ENCODE data around the gene NAV1. TPM values are rescaled to one million over a fixed set of nuclear protein-coding genes. Genes with fewer than 3 reads are reported as not detected.

The NAV1 gene
- total RNA-seq, 4 donors from 2014 or later, result 13.3 to 29.7 (median 24.1) TPM

DNA sequence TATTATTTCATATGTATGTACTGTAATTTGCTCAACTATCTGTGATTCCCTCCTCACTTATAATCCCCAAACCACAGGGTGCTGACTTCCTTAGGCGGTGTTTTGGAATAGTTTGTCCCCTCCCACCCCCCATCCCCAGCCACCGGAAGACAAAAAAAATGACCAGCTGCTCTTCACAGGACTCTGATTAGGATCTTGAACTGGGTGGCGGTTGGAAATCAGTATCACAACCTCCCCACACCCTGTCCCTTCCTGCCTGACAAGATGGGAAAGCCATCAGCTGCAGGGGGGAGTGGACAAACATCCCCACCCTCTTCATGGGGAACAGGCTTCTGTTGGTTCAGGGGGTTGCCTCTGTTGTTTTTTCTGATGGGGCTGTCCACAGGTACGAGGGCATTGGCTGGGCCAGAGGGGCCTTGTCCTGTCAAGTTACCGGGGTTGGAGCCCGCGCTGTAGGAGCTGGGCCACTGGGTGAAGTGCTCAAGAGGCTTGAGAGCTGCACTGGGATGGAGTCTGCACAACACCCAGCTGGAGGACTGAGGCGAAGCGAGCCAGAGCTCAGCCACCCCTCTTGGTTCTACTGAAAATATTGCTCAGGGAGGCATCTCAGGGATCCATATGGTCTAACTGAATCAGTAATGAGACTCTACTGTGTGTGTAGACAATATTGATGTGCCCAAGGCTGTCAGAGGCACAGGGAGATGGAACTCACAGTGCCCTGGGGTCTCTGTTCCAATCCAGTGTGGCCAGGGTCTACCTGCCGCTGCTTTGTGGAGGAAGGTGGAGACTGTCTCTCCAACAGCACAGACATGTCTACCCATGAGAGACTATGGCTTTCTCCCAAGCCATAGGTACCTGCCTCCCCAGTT is 28.2 kb downstream of the NAV1 start:
- intact Hi-C loops (cut with DNase I), result no loop called here
- H3K4me1 ChIP-seq, result peaks cover 0 to 19% of the 10 kb centered on the region in 2 donors
- H3K27me3 ChIP-seq, result no peaks in the 10 kb centered on the region
- TF ChIP-seq CTCF (IDR thresholded peaks at IDR 0.05) (no peak), POLR2A (IDR thresholded peaks at IDR 0.05) (no peak)
- no peaks in the 10 kb centered on the region for H3K36me3 ChIP-seq
- no peak overlapping the region for H3K27ac ChIP-seq
- no peak for DNase-seq
- 82 to 84% methylated on average over 9 to 10 of the region's 10 CpGs for WGBS, 2 donors
- H3K9me3 ChIP-seq, result no peaks in the 10 kb centered on the region
- H3K4me3 ChIP-seq (replicated peaks in 1 of 3), result no peak overlapping the region

- Histone ChIP-seq H3K27ac (no peak overlapping the region), H3K27me3 (no peaks in the 10 kb centered on the region), H3K4me3 (replicated peaks in 1 of 3) (no peak overlapping the region), H3K36me3 (no peaks in the 10 kb centered on the region), H3K9me3 (no peaks in the 10 kb centered on the region), H3K4me1 (peaks cover 0 to 10% of the 10 kb centered on the region in 2 donors)
- TF ChIP-seq CTCF (IDR thresholded peaks at IDR 0.05), result no peak
- TF ChIP-seq POLR2A (IDR thresholded peaks at IDR 0.05), result no peak
- no peak for DNase-seq
- intact Hi-C loops (cut with DNase I), result no loop called here
- WGBS, 2 donors, result 83 to 89% methylated on average over 6 of the region's 6 CpGs
Observed at GRCh38 chr1:201568265-201568664, 29.3 kb downstream of the NAV1 start.

GRCh38 chr1:201568859-201569294 is 29.9 kb downstream of the NAV1 start:
- no peaks in the 10 kb centered on the region for H3K9me3 ChIP-seq
- H3K27me3 ChIP-seq, result no peaks in the 10 kb centered on the region
- DNase-seq, result no peak
- H3K4me1 ChIP-seq, result peaks cover 0 to 15% of the 10 kb centered on the region in 2 donors
- H3K27ac ChIP-seq, result no peak overlapping the region
- intact Hi-C loops (cut with DNase I), result no loop called here
- TF ChIP-seq POLR2A (IDR thresholded peaks at IDR 0.05) (no peak), CTCF (IDR thresholded peaks at IDR 0.05) (no peak)
- no peak overlapping the region for H3K4me3 ChIP-seq (replicated peaks in 1 of 3)
- WGBS, 2 donors, result 82 to 94% methylated on average over 3 to 4 of the region's 4 CpGs
- no peaks in the 10 kb centered on the region for H3K36me3 ChIP-seq

DNA sequence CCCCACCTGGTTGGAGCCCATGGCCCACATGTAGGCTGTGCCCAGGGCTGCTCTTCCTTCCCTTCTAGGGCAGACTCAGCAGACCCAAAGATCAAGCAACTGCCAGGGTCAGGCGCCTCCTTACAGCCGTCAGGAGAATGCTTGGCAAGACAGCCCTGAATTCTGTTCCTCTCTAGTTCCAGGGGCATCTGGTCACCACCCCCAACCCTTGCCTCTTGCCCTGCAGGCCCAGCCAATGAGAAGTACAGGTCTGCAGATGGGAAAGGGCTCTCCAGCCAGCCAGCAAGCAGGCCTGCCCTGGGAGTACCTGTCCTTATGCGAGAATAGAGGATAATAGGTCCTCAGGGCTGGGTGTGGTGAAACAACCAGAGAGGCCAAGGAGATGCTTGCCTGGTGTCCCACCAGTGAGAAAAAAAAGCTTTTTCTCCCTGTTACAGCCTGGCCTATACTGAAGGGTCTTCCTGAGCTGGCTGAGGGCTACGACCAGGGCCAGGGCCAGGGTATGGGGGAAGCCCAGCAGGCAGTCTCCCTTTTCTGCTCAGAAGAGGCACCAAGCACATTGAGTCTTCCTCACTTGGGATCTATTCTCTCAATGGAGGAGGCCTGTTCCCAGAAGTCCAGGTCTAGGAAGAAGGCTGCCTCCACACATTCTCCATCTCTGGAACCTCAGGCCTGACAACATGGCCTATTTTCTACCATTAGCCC is 31.4 kb downstream of the NAV1 start:
- peaks cover 0 to 23% of the 10 kb centered on the region in 2 donors for H3K4me1 ChIP-seq
- intact Hi-C loops (cut with DNase I), result no loop called here
- H3K9me3 ChIP-seq, result no peaks in the 10 kb centered on the region
- no peak for TF ChIP-seq CTCF (IDR thresholded peaks at IDR 0.05)
- no peak for TF ChIP-seq POLR2A (IDR thresholded peaks at IDR 0.05)
- H3K27me3 ChIP-seq, result no peaks in the 10 kb centered on the region
- DNase-seq, result no peak
- no peak overlapping the region for H3K4me3 ChIP-seq (replicated peaks in 1 of 3)
- no peaks in the 10 kb centered on the region for H3K36me3 ChIP-seq
- WGBS, 2 donors, result 88 to 93% methylated on average over 4 of the region's 4 CpGs
- H3K27ac ChIP-seq, result no peak overlapping the region
